OCI-LY1 (cell line): ENCODE results near the gene SPINK1.

Experiments used
- H2AFZ ChIP-seq: fragments of 200-600 bp; sonication (generic), shearing (Covaris generic); 2 replicates; pipeline ENCODE4 v1.6.0; 2014; ENCODE audit warnings: antibody characterized with exemption, mild to moderate bottlenecking, low read length
- H3F3A ChIP-seq: fragments of 200-600 bp; sonication (generic), shearing (Covaris generic); 2 replicates; pipeline ENCODE4 v1.6.0; 2014; ENCODE audit warnings: mild to moderate bottlenecking, antibody characterized with exemption, low read length, moderate library complexity; ENCODE audit not compliant: insufficient read depth
- H3K27ac ChIP-seq: fragments of 200-600 bp; sonication (generic); 2 replicates; pipeline ENCODE4 v1.5.1; 2014; ENCODE audit warnings: low read length, mixed run types, mild to moderate bottlenecking, low read depth; ENCODE audit not compliant: poor library complexity, severe bottlenecking
- H3K27me3 ChIP-seq: fragments of 200-600 bp; sonication (generic); 2 replicates; pipeline ENCODE4 v1.6.0; 2014; ENCODE audit warnings: antibody characterized with exemption, mild to moderate bottlenecking, low read length, moderate library complexity; ENCODE audit not compliant: insufficient read depth
- H3K36me3 ChIP-seq: fragments of 200-600 bp; sonication (generic); 2 replicates; pipeline ENCODE4 v1.6.1; 2014; ENCODE audit warnings: mild to moderate bottlenecking, antibody characterized with exemption, low read length, moderate library complexity, mixed read lengths; ENCODE audit not compliant: insufficient read depth
- H3K4me1 ChIP-seq: fragments of 200-600 bp; sonication (generic); 2 replicates; pipeline ENCODE4 v1.5.1; 2014; ENCODE audit warnings: mild to moderate bottlenecking, low read length, moderate library complexity; ENCODE audit not compliant: insufficient read depth, severe bottlenecking
- H3K4me2 ChIP-seq: fragments of 200-600 bp; sonication (generic), shearing (Covaris generic); 2 replicates; pipeline ENCODE4 v1.6.1; 2014; ENCODE audit warnings: low read length
- H3K4me3 ChIP-seq: fragments of 200-600 bp; sonication (generic); 2 replicates; pipeline ENCODE4 v1.5.1; 2014; ENCODE audit warnings: low read length, low read depth, mild to moderate bottlenecking, mixed read lengths; ENCODE audit not compliant: poor library complexity, severe bottlenecking
- H3K79me2 ChIP-seq: fragments of 200-600 bp; shearing (Covaris generic); 2 replicates; pipeline ENCODE4 v1.6.1; 2016; ENCODE audit warnings: mixed run types, low read length, mixed read lengths; ENCODE audit not compliant: insufficient read depth
- H3K9ac ChIP-seq: fragments of 200-600 bp; sonication (generic), shearing (Covaris generic); 2 replicates; pipeline ENCODE4 v1.6.1; 2014; ENCODE audit warnings: mild to moderate bottlenecking, low read length, mixed read lengths
- H3K9me2 ChIP-seq: fragments of 200-600 bp; sonication (generic), shearing (Covaris generic); 2 replicates; pipeline ENCODE4 v1.6.1; 2014; ENCODE audit warnings: low read depth, mild to moderate bottlenecking, low read length, mixed read lengths
- H3K9me3 ChIP-seq: fragments of 200-600 bp; shearing (Covaris generic); 2 replicates; pipeline ENCODE4 v1.6.1; 2014; ENCODE audit warnings: low read length, mixed read lengths
- H4K20me1 ChIP-seq: fragments of 200-600 bp; sonication (generic), shearing (Covaris generic); 2 replicates; pipeline ENCODE4 v1.6.0; 2016; ENCODE audit warnings: mild to moderate bottlenecking, low read length; ENCODE audit not compliant: insufficient read depth
- EZH2 ChIP-seq: fragments of 200-600 bp; sonication (generic), shearing (Covaris generic); IDR thresholded peaks from 2 replicates; pipeline ENCODE4 v1.8.0; 2017; ENCODE audit warnings: borderline replicate concordance, mixed run types, mild to moderate bottlenecking, antibody characterized with exemption, low read length, moderate library complexity, mixed read lengths
- TF ChIP-seq, protein P1 (sequence below): fragments of 200-600 bp; sonication (generic), shearing (Covaris generic); IDR thresholded peaks from 2 replicates; pipeline ENCODE4 v1.5.1; 2017; ENCODE audit warnings: mild to moderate bottlenecking, antibody characterized with exemption, low read length, moderate library complexity, mixed read lengths

The SPINK1 gene

DNA sequence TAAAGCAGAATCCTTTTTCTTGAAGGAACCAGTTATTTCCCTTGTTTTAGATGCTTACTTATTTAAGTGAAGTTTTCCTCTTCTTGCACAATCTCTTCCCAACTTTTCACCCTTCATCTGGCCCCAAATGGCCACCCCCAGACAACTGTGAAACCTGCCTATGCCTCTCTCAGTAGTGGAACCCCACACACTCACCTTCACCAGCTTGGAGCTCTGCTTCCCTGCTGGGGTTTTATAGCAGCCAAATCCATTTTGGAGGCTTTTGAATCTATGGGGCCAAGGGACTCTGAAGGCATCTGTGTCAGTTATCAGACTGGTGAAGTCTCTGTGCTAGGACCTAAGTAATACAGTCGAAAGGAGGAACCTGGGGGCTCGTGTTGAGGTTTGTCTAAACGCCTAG is 22.9 kb upstream of the SPINK1 start:
- H3K79me2 ChIP-seq, result no peaks in the 10 kb centered on the region
- H3K4me3 ChIP-seq, result no peak overlapping the region
- TF ChIP-seq EZH2, result no peak
- TF ChIP-seq, protein P1, sequence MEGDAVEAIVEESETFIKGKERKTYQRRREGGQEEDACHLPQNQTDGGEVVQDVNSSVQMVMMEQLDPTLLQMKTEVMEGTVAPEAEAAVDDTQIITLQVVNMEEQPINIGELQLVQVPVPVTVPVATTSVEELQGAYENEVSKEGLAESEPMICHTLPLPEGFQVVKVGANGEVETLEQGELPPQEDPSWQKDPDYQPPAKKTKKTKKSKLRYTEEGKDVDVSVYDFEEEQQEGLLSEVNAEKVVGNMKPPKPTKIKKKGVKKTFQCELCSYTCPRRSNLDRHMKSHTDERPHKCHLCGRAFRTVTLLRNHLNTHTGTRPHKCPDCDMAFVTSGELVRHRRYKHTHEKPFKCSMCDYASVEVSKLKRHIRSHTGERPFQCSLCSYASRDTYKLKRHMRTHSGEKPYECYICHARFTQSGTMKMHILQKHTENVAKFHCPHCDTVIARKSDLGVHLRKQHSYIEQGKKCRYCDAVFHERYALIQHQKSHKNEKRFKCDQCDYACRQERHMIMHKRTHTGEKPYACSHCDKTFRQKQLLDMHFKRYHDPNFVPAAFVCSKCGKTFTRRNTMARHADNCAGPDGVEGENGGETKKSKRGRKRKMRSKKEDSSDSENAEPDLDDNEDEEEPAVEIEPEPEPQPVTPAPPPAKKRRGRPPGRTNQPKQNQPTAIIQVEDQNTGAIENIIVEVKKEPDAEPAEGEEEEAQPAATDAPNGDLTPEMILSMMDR, result no peak
- no peaks in the 10 kb centered on the region for H3K9me3 ChIP-seq
- no peaks in the 10 kb centered on the region for H4K20me1 ChIP-seq
- H3K9me2 ChIP-seq, result no peaks in the 10 kb centered on the region
- no peak overlapping the region for H3K4me2 ChIP-seq
- no peaks in the 10 kb centered on the region for H3F3A ChIP-seq
- no peak overlapping the region for H3K27ac ChIP-seq
- H3K4me1 ChIP-seq, result no peaks in the 10 kb centered on the region
- no peak overlapping the region for H2AFZ ChIP-seq
- H3K36me3 ChIP-seq, result no peaks in the 10 kb centered on the region
- H3K27me3 ChIP-seq, result no peaks in the 10 kb centered on the region
- H3K9ac ChIP-seq, result no peak overlapping the region

DNA sequence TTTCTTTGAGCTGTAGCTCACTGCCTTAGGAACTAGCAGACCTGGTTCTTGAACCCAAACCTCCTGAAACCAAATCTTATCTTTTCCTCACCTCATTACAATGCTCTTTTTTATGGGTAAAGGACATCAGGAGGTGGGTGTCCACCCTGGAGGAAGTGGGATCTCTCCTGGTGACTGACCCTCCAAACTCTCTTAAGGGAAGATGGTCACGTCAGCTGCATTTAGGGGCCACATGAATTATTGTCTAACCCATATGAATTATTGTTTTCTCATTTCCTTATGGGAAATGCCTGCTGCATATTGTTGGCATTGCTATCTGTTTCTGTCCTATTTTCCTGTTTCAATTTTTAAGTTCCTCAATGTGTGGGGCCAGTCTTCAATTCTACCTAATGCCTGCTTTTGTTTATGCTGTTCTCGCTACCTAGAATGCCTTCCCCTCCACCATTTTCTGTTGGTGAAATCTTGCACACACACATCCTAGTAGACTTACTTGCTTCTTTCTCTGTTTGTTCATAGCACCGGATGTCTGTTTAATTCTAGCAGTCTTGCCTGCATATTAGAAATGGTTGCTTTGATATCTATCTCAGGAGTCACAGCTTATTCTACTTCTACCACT is 22.0 kb upstream of the SPINK1 start:
- no peak overlapping the region for H3K9ac ChIP-seq
- H3K9me3 ChIP-seq, result no peaks in the 10 kb centered on the region
- H3K36me3 ChIP-seq, result no peaks in the 10 kb centered on the region
- H3K4me3 ChIP-seq, result no peak overlapping the region
- H3K27me3 ChIP-seq, result no peaks in the 10 kb centered on the region
- no peak overlapping the region for H3K4me2 ChIP-seq
- H4K20me1 ChIP-seq, result no peaks in the 10 kb centered on the region
- no peak overlapping the region for H2AFZ ChIP-seq
- no peaks in the 10 kb centered on the region for H3K4me1 ChIP-seq
- TF ChIP-seq, protein P1, result no peak
- TF ChIP-seq EZH2, result no peak
- H3F3A ChIP-seq, result no peaks in the 10 kb centered on the region
- no peaks in the 10 kb centered on the region for H3K79me2 ChIP-seq
- H3K9me2 ChIP-seq, result no peaks in the 10 kb centered on the region
- H3K27ac ChIP-seq, result no peak overlapping the region

DNA sequence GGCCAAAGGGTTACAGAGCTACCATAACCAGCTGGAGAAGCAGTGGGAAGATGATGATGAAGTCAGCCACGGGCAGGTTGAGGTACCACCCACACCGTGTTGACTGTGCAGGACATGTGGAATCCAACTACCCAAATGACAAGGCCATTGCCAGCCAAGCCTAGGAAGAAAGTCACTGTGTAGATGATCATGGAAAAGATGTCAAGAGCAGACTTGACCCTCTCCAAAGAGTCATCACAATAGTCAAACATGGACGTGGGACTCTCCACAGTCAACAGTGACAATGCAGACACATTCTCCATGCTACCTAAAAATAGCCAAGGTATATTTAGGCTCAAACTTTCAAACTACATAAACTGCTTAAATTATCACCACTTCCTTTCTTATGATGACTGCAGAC is 20.9 kb upstream of the SPINK1 start:
- no peaks in the 10 kb centered on the region for H3K27me3 ChIP-seq
- H4K20me1 ChIP-seq, result no peaks in the 10 kb centered on the region
- no peaks in the 10 kb centered on the region for H3F3A ChIP-seq
- no peak overlapping the region for H3K4me2 ChIP-seq
- no peaks in the 10 kb centered on the region for H3K36me3 ChIP-seq
- no peak overlapping the region for H2AFZ ChIP-seq
- H3K4me3 ChIP-seq, result no peak overlapping the region
- H3K9ac ChIP-seq, result no peak overlapping the region
- no peak for TF ChIP-seq EZH2
- TF ChIP-seq, protein P1, result no peak
- no peaks in the 10 kb centered on the region for H3K4me1 ChIP-seq
- no peaks in the 10 kb centered on the region for H3K9me2 ChIP-seq
- H3K79me2 ChIP-seq, result no peaks in the 10 kb centered on the region
- H3K9me3 ChIP-seq, result no peaks in the 10 kb centered on the region
- H3K27ac ChIP-seq, result no peak overlapping the region
